NCI-H510A treated with DMSO at 0.1 percent for 48 hours (cell line): ENCODE results near the gene CMSS1.
"Not testable (repeated sequence)": the region's sequence is repeated elsewhere in the genome, so short reads cannot be mapped to it uniquely, and the experiment has no call there.

Source experiments
- DNase-seq: peaks from one replicate; lab custom pipeline; 2025; lab: John Stamatoyannopoulos, UW

The CMSS1 gene

DNA sequence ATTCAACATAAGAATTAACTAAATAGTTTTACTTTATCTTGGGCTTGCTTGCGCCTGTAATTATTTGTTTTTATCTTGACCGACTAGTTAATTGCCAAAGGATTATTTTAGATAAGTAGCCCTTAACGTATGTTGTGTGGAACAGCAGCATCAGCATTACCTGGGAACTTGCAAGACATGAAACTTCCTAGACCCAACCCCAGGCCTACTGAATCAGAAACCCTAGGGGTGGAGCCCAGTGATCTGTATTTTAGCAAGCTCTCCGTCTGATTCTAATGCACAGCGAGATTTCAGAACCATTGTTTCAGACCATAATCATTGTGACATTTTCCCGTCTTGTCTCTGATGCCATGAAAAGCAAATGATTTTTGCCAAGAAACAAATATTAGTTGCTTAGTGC, 265.5 kb downstream of the CMSS1 start:
- no peak for DNase-seq

DNA sequence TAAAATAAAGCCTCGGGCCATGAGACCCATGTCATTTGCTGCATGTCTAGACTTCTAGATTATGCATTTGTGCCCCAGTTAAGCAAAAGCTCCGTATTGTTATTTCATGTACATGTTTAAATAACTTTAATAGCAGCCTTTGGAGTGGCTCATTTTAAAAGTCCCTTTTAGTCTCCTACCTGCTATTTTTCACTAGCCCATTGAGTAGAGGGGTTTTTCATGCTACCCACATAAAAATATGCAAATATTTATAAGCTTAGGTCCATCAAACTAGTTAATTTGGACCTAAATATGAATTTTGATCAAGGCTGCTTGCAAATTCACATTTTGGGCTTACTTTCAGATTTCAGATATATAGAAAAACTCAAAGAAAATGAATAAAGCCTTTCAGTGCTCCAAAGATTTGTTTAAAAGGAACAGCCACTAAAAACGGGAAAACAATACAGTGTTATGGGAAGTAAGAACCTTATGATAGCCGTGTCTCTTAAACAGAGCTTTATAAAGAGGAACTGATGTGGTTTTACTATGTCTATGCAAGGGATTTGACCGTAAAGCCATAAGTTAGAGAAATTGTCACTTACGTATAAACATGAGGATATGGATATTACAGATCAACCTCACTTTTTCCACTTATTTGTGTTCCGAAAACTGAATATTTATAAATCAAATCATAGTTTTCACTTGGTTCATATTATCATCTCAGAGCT, 266.6 kb downstream of the CMSS1 start:
- DNase-seq = no peak

DNA sequence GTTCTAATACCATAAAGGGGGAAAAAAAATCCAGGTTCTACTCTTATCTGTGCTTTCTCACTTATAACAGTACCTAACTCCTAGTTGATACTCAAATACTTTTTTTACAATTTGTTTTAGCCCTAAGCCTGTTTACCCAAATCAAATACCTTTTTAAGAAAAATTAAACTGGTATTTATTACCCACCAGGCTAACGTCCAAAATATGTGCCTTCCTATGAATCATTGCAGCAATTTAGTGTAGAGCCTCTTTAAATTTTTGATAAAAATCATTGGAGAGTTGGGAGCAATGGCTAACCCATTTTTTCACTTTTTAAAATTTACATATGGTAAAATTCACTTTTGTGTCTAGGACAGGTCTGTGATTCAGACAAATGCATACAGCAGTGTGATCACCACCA, 268.7 kb downstream of the CMSS1 start:
- DNase-seq = no peak

DNA sequence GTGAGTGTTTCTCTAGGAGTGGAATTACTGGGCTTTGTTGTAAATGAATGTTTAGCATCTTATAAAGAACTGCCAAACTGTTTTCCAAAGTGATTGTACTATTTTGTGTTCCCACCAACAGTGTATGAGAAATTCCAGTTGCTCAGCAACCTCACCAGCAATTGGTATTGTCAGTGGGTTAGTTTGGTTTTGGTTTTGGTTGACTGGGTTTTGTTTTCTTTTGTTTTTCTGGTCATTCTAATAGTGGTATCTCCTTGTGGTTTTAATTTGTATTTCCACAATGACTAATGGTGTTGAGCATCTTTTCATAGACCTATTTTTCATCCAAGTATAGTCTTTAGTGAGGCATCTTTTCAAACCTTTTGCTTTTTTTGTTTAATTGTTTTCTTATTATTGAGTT, 269.5 kb downstream of the CMSS1 start:
- no peak for DNase-seq

DNA sequence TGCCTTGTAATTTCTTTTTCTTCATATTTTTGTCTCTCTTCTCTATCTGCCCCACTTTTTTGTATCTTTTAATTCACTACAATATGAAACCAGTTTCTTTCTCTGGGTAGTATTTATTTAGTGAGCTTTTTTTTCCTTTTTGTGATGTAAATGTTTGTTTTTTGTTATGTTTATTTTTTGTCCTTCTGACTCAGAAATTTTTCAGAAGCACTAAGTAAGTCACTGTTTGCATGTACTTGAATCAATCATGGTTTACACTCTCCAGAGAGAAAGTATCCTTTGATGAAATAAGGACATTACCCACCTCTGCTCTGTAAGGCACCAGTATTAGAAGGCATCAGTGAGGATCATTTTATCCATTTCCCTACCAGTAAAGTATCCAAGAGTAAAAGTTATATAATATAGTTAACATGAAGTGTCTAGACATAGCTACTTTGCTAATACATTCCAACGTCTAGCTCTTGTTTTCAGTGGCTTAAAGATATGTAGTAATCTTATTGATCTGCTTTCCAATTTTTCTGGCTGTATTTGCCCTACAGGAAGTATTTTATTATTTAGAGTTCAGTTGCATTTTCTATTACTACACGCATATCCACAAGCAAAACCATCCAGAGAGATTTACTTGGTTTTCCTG, 271.2 kb downstream of the CMSS1 start:
- no peak for DNase-seq

DNA sequence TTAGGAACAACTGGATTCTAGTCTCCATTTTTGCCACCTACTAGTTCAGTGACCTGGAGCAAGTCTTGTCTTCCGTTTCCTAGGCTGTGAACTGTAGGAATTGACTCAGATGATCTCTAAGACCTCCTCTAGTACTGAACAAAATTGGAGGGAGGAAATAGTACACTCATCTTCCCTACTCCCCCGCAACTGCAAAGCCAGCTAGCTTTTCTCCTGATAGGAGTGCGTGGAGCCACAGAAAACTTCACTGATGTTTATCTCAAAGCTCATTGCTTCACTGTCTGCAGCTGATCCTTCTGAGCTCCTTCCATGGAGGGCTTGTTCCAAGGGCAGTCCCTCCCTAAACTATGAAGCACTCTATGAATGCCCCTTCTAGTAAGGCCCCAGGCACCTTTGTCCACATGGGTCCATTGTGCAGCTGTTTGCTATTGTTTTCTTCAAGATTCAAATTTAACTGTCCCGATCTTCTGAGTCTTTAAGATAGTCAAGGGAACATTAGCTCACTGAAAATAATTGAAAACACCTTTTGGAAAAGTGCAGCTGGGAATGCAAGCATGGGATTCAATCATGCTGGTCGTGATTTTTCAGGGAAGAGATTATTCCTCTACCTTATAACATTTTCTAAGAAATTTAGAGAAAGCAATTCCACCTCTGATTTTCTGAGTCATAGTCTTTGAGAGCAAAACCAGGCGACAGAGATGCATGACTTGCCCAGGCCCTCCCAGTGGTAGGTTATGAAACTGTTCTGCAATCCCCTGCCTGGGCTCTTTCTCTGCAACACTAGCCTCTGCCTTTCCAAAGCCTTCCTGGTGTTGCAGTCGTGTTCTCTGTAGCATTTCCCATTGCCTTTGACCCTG, 272.4 kb downstream of the CMSS1 start:
- DNase-seq = no peak

DNA sequence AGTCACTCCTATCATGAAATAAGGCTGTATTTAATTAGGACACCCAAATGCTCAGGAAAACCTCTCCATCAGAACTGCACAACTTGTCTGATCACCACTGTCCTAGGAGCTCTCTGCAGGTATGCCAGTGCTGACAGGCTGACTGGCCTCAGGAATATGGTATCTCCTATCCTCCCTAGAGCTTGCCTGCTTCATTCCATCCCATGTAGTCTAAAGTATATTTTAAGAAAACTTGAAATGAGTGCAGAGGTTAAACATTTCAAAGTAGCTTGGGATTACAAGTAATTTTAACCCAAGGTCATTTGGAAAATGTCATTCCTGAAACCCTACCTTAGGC, 273.0 kb downstream of the CMSS1 start:
- DNase-seq = no peak

DNA sequence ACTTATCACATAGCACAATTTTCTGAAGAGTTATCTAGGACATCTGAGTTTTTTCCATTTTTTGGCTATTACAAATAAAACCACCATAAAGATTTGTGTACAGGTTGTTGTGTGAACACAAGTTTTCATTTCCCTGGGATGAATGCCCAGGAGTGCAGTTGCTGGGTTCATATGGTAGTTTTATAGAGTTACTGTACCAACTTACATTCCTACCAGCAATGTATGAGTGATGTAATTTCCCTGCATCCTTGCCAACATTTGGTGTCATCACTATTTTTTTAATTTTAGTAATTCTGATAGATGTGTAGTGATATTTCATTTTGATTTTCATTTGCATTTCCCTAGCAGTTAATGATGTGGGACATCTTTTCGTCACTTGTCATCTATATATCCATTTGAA, 276.2 kb downstream of the CMSS1 start:
- no peak for DNase-seq

DNA sequence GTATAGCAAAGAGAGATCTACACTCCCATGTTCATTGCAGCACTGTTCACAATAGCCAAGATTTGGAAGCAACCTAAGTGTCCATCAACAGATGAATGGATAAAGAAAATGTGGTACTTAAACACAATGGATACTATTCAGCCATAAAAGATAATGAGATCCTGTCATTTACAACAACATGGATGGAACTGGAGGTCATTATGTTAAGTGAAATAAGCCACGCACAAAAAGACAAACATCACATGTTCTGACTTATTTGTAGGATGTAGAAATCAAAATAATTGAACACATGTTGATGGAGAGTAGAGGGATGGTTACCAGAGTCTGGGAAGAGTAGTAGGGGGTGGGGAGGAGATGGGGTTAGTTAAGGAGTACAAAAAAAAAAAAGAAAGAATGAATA, 278.6 kb downstream of the CMSS1 start:
- DNase-seq = not testable (repeated sequence)

DNA sequence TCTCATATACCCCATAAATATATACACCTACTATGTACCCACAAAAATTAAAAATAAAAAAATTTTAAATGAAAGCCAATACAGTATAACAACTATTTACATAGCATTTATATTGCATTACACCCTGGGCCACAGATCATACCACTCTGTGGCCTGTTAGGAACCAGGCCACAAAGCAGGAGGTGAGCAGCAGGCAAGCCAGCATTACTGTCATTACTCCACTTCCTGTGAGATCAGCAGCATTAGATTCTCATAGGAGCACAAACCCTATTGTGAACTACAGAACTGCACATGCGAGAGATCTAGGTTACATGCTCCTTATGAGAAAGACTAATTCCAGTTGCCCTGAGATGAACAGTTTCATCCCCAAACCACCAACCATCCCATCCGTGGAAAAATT, 279.2 kb downstream of the CMSS1 start:
- DNase-seq = no peak

DNA sequence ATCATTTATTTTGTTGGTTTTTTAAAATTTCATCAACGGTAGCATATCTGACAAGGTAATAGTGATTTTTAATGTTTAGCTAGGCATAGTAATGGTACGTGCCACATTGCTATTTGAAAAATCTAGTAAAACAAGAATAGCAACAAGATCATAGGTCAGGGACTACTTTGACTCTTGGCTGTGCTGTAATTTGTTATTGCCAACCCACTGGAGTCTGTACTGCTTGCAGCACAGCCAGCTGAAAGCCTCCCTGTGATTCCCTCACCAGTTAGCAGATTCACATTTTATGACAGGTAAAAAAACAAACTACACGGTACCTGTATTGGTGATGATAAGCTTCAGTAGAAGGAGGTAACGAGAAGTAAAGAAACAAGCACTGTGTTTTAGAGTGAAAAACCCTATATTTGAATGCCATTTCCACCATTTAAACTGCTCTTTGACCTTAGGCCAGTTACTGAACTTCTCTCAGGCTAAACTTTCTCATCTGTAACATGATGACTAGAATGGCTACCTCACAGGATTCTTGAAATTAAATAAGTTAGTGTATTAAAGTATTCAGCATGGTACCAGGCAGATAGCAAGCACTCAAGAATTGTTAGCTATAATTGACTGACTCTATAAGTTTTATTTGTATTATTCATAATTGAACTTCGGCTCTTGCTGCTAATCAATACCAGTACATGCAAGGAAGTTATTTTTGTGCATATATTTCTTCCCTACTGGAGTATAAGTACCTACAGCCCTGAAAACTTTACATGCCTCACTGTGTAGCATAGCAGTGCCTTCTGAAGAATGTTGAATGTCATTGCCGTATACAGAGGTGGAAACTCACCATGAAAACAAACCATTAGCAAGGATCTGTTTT, 280.5 kb downstream of the CMSS1 start:
- DNase-seq = no peak

DNA sequence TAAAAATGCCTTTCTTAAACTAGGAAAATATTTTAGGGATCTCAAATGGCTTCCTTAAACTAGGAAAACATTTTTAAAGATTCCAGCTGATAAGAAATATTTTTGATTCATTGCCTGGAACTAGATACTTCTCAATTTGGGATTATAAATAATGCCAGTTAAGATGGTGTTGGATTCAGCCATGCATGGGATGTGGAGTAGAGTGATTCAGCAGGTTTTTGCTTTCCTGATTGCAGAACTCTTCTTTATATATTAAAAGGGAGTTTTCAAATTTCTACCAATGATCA, 281.1 kb downstream of the CMSS1 start:
- no peak for DNase-seq

DNA sequence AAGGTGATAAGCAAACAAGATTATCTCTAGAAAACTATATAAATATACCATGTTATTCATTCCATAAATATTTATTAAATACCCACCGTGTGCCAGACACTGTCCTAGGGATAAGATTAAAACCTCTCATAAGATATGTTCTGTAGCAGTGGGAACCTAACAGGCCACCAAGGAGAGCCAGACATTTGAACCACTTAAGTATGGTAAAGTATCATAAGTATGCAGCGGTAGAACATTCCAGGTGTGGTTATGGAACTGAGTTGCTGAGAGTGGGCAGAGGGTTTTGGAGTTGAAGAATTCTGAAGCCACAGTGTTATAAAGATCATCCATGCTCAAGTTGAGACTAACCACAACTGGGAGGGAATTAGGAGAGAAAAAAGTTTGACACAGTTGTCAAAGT, 282.0 kb downstream of the CMSS1 start:
- no peak for DNase-seq

DNA sequence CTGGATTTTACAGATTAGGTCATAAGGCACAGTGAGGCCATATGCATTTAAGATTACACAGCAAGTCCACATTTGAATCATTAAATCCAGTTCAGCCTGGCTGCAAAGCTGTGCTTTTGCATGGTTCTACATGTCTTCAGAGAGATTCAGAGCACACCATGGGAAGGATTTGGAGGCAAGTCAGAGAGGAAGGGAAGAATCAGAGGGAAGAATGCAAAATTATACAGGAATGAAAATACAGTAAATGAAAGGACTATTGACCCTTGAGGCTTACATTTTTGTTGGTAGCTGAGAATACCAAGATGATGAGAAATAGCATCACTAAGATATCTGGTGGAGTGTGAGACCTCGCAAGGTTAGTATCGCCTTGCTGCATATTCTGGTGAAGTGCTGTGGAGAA, 282.8 kb downstream of the CMSS1 start:
- no peak for DNase-seq

DNA sequence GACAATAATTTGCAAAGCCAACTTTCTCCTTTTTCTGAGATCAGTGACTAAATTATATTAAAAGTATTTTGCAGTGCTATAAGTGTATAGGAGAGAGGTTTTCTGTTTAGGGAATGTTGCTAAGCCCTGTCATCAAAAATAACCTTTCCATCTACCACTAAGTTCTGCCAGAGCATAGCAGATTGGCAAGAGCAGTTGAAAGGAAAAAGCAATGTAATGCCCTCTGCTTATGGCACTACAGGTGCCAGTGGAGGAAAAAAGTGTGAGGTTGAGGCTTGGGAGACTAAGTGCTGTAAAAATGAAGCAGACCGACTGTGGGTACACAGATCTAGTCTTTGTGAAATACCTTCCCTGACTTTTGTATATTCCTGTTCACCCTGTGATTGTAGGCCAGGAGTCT, 285.1 kb downstream of the CMSS1 start:
- no peak for DNase-seq

DNA sequence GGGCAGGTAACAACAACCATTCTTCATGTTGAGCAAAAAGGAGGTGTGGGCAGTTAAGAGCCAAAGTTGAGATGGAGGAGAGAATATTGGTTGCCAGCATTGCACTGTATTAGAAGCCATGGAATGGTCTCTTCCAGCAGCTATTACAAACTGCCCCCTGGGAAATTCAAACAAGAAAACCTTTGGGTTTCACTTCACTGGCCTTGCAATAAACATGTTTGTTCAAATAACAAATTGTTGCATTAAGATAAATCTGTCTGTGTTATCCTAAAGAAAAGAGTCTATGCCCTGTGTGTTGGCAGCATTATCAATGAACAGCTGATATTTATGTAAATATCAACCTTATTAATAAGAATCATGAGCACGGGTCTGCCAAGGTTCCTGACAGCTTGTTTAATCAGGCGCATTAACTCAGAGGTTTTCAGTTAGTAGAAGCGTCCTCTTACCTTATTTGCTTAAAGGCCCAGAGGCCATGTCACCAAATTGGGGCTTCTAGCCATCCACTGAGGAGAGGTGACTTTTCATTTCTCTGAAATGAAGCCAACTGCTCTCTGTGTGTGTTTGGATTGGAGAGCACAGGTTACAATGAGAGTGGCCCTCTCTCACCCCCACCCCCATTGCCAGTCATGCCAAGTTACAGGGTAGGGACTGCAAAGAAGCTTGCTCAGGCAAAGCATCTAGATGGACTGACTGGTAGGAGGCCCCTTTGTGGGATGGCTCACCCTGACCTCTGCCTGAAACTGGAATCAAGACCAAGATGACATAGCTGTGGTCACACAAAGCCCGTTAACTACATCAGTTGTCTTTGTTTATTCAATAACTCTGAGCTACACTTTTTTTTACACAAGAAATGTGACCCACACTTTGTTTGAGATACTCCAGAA, 286.1 kb downstream of the CMSS1 start:
- no peak for DNase-seq

DNA sequence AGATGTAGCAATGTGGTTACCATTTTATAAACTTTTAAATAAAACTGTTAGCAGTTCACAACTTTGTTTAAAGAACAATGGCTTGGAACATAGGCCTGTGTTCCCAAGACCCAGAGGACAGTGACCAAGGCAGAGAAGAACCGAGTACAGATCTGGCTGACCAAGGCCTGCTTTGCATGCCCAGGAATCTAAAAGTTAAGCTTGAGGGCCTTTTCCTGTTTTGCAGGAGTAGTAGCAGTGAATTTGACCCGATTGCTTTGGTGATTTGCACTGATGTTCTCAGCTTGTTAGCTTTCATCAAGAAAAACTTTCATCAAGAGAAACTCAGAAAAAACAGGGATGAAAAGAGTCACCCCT, 286.8 kb downstream of the CMSS1 start:
- no peak for DNase-seq

DNA sequence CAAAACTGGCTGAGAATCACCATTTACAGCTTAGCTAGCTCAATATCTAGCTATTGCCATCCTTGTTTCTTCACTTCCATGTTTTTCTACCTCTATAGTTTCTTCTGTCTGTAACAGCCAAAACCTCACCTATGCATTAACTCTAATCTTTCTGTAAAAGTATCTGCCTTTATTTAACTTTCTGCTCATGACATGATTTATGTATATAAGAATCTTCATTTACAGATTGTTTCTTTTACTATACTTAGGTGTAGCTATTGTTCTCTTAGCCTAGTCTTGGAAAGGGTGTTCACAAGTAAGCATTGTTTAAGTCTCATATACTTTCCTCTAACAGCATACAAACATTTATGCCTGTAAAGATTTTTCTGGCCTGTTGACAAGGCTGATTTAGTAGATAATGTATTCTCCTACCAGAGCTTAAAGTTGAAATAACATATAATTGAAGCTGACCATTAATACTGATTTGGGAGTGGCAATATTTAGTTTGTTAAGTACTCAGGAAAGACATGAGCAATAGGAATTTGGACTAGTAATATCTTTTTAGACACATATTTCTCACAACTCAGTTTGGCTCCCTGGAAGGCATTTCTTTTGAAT, 287.3 kb downstream of the CMSS1 start:
- DNase-seq = no peak

DNA sequence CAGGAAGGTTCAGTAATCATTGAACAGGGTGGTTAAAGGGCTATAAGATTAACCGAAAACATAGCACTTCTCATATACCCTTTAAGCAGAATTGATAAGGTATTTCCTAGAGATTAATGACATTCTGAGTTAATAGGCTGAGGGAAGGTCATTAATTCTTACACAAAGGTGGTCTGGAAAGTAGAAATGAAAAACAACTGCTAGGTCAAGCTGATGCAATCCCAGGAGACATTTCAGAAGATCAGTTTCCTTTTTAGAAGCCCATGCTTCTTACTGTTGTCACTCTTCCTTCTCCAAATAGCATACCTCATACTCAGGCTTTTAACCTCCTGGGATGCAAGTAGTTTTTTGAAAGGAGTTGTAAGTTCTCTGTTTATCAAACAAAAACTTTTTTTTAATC, 287.8 kb downstream of the CMSS1 start:
- DNase-seq = no peak

DNA sequence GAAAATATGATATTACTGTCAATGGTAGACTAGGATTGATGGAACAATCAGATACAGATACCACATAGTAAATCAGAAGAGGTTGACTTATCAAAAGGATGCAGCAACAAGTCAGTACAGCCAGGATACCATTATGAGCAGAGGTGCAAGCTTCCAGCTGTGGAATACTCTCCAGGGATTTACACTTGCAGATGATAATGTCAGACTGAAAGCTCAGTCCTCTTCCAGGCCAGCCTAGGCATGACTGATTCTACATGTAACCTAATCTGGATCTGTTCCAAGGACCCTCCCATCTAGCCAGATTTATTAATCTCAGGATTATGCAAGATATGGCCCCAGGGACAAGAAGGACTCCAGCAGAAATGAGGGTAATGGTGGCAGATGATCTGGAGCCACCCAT, 288.4 kb downstream of the CMSS1 start:
- DNase-seq = no peak

DNA sequence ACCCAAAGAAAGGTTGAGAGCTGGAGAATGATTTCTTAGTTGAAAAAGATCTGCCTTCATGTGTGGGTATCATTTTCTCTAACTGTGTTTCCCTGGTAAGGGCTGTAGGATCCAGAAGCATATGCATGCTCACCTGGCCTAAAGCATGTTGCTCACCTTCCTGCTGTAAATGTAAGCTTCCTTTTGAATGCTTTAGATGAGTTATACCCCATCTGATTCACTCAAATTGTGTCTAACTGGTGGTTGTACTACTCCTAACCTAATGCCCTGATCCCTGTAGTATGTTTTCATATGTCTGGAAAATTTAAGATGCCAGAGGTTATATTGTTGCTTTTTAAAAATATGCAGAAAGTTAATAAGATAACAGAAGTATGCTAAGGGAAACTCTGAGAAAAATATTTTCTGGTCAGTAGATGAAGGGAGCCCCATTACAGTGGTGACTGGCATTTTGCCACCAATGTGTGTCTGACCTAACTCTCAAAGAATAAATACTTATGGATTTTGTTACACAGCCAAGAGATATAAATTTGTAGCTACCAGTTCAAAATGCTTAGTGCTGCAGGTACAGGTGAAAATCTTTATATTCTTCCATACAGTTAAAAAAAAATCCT, 289.0 kb downstream of the CMSS1 start:
- DNase-seq = no peak
